ENCODE measurements around the gene FAM240B.

- TF ChIP-seq POLR2A (IDR thresholded peaks at IDR 0.05; ENCODE audit: low read depth, low read length) (no peak), CTCF (conservative IDR thresholded peaks at IDR 0.05; ENCODE audit: low read depth, low read length) (no peak), RFX5 (IDR thresholded peaks at IDR 0.05; ENCODE audit: low read depth, low read length) (no peak), BHLHE40 (IDR thresholded peaks at IDR 0.05; ENCODE audit: low read depth, low read length) (no peak), RAD21 (IDR thresholded peaks at IDR 0.05; ENCODE audit: low read length) (no peak)
- TF ChIP-seq, protein P1, sequence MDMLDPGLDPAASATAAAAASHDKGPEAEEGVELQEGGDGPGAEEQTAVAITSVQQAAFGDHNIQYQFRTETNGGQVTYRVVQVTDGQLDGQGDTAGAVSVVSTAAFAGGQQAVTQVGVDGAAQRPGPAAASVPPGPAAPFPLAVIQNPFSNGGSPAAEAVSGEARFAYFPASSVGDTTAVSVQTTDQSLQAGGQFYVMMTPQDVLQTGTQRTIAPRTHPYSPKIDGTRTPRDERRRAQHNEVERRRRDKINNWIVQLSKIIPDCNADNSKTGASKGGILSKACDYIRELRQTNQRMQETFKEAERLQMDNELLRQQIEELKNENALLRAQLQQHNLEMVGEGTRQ (IDR thresholded peaks at IDR 0.05; ENCODE audit: low read depth, low read length) = no peak
- TF ChIP-seq, protein P2, sequence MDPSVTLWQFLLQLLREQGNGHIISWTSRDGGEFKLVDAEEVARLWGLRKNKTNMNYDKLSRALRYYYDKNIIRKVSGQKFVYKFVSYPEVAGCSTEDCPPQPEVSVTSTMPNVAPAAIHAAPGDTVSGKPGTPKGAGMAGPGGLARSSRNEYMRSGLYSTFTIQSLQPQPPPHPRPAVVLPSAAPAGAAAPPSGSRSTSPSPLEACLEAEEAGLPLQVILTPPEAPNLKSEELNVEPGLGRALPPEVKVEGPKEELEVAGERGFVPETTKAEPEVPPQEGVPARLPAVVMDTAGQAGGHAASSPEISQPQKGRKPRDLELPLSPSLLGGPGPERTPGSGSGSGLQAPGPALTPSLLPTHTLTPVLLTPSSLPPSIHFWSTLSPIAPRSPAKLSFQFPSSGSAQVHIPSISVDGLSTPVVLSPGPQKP (IDR thresholded peaks at IDR 0.05; ENCODE audit: borderline replicate concordance, low read depth, low read length) = no peak
These were observed 22.1 kb downstream of the FAM240B start for GRCh38 chr9:38697776-38698300.
